ENCODE results near the gene KRT6B.

KRT6B gene

DNA sequence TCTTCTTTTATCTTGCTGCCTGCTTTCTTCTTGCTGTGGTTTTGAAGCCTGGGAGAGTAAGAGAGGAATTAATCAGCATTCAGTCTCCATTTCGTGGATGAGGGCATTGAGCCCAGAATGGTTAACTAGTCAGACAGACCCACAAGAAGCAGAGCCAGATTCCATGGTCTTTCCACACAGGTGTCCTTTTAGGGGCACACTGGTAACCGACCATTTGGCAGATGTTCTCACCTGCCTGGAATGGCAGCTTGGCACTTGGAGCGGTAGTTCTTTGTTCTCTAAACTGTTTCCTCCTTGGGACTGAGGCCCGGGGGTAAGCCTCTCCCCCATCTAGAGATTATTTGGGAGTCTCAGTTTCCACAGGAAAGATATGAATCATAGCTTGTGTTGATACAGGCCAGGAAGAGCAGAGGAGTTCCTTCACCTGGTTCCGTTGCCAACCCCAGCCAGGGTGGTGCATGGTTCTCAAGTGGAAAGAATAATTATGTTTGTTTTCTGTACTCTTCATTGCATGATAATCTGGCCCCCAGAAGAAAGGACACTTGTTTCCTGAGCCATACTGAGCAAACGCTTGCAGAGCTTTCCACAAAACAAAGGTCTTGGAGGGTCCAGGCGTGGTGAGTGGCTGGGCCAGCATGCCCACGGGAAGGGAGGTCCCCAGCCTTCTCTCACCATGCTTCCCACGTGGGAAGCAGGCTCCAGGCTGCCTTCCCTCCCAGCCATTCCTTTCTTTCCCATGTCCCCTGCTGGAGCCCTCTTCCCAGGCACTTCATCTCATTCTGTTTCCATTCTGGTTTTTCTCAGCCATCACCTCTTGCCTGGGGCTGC lies 15.7 kb downstream of the KRT6B start:
- no peak for DNase-seq (ENCODE audit: low read depth)

DNA sequence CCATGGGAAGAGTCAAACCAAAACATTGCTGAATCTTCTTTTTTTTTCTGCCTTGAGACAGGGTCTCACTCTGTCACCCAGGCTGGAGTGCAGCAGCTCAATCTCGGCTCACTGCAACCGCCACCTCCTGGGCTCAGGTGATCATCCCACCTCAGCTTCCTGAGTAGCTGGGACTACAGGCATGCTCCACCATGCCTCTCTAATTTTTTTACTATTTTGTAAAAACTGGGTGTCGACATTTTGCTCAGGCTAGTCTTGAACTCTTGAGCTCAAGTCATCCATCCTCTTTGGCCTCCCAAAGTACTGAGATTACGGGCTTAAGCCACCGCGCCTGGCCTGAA lies 16.3 kb downstream of the KRT6B start:
- DNase-seq (ENCODE audit: low read depth), result no peak

DNA sequence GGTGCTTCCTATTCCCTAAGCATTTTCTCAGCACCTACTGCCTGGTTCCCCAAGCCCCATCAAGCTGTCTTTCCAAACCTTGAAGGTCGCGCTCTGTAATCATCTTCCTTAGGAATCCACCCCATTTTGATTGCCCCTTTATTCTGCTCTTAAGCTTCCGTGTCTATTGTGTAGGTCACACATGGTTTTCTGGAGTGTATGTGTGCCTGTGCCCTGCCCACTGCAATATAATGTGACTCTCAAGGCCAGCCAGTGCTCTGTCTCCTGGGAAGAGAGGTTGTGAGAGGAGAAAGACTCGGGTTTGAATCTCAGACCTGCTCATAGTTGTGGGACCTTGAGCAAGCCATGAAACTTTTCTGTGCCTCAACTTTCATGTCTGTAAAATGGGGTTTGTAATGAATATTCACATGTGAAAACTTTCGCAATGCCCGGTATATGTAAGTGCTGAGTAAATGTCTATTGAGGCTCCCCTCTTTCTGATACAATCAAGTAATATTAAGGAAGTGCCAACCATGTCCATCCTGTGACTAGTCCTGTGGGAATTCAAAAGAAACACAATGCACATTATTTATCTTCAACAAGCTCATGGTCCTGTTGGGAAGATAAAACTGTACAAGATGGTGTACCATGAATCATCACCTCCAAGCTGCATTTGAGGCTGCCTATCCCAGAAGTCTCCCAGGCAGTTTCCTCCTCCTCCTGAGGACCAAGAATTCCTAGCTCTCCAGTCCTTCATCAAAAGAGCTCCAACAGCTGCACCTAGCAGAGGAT lies 17.0 kb downstream of the KRT6B start:
- peak; percentile 67 for DNase-seq (ENCODE audit: low read depth)

DNA sequence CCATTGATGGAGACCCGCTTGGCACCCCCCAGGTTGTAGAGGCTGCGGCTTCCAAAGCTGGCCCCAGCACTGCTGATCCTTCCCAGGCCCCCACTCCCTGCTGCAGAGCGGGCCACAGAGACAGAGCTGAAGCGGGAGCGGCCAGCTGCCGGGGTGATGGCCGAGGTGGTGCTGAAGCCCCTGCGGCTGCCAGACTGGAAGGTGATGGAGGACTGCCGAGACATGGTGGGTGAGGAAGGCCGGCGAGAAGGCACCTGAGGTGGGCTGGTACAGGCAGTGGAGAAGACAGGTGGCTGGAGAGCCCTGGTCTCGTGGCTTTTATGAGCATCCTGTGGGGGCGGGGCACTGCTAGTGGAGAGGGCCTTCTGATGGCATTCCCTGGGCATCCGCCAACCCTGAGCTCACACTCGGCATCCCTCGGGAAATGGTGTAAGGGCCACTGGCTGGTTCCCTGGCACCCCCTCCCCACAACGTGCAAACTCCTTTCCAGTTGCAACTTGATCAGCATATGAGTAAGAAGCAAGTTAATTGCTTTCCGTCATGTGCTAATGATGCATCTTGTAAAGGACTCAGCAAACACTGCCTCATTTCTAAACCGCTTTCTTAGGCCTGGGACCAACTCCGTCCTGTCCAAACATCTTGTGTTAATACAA lies 17.7 kb downstream of the KRT6B start, which contains the start of gene KRT75:
KRT75 (minus strand) TSS at position 291 of the 653 bp plus-strand sequence; CDS start at position 224, 67 bp downstream.
- DNase-seq (ENCODE audit: low read depth), result no peak

DNA sequence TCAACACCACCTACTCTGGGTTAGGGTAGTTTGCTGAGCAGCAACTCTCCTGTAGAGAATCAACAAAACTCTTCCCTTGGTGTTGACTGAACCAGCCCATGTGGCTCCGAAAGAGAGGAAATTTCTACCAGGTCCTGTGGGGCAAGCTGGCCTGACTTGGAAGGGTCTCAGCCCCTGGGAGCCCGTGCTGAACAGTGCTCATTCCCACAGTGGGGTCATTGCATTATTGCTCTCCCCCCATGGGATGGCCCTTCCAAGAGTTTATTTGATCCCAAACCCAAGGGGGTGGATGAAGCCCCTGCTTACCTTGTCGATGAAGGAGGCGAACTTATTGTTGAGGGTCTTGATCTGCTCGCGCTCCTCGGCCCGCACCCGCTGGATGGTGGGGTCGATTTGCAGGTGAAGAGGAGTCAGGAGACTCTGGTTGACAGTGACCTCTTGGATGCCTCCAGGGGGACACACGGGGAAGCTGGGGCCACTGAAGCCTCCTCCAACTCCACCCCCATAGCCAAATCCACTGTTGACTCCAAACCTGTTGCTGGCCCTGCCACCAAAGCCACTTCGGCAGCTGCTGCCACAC lies 18.4 kb downstream of the KRT6B start:
- no peak for DNase-seq (ENCODE audit: low read depth)

DNA sequence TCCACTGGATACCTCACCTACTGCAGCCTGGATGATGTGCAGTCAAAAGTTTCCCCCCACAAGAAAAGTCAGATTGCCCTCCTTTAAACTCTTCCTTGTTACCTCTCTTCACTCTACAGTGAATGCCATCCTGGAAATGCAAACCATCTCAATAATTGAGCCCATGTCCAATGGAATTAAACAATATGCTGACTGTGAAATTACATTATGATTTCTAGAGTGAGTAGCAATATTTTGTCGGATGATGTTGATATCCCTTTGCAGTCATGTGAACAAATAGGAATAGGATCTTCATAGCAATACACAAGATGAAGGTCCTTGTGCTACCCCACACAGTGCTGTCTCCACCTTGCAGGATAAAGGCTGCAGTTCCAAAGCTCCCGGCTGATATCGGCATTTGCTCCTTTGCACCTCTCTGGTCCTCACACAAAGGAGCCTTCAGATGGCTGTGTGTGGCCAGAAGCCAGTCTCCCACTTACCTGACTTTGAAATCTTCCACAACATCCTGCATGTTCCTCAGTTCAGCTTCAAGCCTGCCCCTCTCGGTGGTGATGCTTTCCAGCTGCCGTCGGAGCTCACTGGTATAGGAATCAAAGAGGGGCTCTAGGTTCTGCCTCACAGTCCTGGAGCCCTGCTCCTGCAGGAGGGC lies 19.3 kb downstream of the KRT6B start:
- DNase-seq (ENCODE audit: low read depth), result no peak

DNA sequence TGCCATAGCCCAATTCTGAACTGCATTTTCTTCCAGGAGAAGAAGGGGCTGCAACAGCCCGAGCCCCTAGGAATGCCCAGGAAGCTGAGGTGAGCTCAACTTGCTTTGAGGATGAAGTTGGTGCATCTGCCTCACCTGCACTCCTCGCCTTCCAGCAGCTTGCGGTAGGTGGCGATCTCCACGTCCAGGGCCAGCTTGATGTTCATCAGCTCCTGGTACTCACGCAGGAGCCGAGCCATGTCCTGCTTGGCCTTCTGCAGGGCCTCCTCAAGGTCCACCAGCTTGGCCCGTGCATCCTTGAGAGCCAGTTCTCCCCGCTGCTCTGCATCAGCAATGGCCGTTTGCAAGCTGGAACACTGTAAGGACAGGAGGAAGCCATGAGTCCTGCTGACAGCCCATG lies 23.8 kb downstream of the KRT6B start:
- no peak for DNase-seq (ENCODE audit: low read depth)

DNA sequence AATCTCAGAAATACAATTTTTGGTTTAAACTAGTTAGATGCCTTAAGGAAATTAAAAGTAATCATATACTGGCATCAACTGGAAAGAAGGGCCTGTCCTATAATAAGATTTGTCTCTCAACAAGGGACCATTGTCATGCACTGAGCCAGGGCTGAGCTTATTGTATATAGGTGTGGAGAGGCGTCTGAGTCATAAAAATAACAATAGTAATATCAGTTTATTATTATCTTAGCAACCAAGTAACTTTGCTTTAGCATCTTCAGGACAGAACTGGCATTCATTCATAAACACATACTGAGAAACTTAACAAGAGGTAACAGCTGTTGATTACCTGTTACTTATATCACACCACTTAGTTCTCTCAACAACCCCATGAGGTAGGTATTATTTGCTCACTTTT lies 24.9 kb downstream of the KRT6B start:
- DNase-seq (ENCODE audit: low read depth), result no peak

DNA sequence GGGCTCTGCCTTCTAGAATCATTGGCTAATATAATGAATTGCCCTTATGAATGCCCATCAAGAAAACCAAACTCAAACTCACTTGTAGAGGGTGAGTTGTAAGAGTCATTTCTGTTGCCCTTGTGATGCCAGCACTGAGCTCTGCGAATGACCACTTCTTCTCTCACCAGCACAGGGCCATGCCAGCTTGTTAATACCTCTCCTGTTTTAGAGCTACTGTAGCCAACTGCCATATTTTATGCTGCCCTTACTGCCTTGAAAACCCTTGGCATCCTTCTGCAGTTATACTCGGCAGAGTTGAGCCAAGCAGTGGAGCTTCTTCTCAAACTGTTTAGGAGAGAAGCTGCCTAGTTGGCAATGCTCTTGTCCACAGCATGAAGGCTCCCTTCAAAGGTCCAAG lies 25.9 kb downstream of the KRT6B start:
- no peak for DNase-seq (ENCODE audit: low read depth)

DNA sequence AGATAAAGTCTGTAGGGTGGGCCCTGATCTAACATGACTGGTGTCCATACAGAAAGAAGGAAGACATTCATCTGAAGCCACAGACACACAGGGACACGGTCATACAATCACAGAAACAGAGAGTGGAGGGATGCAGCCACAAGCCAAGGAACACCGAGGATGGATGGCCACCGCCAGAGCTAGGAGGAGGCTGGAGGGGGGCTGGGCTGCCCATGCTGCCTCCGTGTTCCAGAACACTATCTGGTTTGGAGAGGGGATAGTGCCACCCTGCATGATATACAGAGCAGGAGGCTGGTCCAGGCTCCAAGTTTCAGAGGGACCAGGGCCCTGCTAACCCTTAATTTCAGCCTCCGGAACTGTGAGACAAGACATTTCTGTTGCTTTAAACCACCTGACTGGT lies 26.5 kb downstream of the KRT6B start:
- no peak for DNase-seq (ENCODE audit: low read depth)

DNA sequence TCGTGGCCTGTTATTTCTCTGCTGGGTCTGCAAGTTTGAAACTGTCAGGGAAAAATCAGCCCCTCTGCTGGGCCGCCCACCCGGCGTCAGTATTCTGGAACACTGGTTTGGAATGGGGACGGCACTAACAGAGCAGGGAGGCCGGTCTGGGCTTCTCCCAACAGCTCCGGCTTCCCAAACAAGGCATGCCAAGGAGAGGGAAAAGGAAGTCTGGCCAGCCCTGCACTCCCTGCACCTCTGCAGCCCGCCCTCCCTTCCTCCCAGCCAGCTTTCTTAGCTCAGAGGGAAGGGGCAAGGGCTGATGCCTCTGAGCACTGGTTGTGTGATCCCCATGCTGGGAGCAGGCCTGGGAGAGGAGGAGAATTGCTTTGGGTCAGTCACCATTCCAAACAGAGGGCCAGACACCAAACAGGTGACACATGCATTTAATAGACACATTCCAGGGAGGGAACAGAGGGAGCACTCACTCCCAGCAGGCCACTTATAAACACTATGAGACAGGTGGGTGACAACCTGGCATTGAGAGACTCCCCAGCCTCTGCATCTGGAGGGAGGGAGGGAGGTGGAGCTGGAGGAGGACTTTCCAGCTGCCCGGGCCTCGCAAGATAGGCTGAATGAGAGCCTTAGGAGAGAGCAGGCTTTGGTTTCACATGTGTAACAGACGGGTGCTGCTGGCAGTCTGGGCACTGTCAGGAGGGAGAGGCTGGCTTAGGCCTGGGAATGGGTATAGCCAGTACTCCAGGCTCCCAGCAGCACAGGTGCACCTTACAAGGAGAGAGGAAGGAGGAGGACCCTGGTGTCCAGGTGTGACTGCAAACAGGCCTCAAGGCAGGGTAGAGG lies 28.1 kb downstream of the KRT6B start:
- no peak for DNase-seq (ENCODE audit: low read depth)

DNA sequence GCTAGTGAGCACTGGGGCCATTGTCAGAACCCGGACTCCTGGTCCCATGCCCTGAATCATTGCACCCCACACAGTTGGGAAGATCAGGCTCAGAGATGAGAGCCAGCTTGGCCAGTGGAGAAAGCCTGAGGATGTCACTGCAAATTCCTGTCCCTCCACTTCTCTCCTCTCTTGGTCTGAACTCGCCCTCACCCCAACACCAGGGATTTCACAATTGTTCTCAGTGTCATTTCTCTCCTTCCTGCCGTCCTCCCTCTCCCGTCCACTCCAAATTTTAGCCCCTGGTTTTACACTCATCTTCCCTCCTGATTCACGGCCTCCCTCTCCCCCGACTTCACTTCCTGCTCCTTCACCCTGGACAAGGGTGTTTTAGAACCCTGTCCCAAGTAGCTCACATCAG lies 28.9 kb downstream of the KRT6B start:
- no peak for DNase-seq (ENCODE audit: low read depth)

DNA sequence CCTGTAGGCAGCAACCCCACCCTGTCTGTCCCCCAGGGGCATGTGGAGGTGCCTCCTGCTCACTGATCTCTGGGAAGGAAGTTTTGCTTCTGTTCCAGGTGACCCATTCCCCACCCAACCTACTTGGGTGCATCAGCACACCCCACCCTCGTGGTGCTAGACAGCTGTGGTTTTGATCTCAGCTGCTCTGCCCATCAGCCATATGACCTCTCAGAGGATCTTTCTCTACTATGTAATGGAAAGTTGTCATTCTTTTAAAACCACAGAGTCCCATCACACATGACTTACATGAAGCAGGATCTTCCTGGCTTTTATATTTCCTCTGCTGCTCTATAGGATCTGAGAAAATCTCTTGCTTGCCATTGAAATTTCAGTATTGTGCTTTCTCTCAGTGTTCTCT lies 32.3 kb downstream of the KRT6B start:
- DNase-seq (ENCODE audit: low read depth), result no peak

DNA sequence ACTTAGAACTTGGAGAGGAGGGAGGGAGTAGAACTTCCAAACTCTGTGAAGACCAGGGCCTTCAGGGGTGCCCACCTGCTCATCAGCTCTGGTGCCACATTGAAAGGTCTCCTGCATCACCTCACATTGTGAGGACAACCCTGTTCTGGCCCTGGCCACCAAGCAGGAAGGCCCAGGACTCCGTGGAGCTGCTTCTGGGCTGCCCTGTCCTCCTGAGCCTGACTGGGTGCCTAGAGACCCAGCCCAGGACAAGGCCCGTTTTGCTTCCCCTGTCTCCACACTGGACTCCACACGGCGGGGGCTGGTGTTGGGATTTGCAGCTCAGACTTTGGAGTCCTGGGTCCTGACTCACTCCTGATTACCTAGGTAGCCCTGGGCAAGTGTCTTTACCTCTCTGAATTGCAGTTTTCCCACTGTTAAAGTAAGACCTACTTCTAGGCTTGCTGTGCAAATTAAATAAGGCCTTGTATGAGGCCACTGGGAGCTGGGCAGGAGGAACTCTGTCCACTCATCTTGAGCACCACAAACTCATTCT lies 33.3 kb downstream of the KRT6B start:
- DNase-seq (ENCODE audit: low read depth), result no peak

DNA sequence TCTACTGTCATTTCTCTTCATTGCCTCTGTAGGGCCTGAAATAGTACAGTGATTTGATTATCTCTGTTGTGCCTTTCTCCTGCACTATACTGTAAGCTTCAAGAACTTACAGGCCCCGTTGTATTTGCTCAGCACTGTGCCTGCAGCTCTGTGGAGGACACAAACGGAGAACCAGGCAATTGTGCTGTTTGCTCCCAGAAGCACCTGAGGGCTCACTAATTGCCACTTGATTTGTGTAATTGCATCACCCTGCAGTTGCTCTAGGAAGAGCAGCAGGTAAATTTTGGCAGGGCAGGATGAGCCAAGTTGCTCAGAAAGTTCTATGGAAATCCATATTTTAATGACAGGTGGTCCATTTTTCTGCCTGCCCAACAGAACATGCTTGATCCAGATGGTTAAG lies 34.2 kb downstream of the KRT6B start:
- no peak for DNase-seq (ENCODE audit: low read depth)

DNA sequence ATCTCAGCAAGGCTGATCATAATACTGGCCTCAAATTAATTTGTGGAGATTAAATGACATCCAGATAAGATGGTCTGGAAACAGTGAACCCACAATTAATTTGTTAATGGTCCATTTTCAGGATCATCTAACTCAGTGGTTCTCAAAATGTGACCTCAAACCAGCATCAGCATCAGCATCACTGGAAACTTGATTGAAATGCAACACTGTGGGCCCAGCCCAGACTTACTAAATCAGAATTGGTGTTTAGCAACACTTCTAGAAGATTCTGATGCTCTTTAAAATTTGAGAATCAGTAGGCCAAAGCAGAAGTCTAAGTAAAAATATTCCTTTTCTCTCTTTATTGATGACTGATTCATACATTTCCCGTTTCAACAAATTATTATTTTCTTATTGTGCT lies 35.2 kb downstream of the KRT6B start:
- DNase-seq (ENCODE audit: low read depth), result no peak

DNA sequence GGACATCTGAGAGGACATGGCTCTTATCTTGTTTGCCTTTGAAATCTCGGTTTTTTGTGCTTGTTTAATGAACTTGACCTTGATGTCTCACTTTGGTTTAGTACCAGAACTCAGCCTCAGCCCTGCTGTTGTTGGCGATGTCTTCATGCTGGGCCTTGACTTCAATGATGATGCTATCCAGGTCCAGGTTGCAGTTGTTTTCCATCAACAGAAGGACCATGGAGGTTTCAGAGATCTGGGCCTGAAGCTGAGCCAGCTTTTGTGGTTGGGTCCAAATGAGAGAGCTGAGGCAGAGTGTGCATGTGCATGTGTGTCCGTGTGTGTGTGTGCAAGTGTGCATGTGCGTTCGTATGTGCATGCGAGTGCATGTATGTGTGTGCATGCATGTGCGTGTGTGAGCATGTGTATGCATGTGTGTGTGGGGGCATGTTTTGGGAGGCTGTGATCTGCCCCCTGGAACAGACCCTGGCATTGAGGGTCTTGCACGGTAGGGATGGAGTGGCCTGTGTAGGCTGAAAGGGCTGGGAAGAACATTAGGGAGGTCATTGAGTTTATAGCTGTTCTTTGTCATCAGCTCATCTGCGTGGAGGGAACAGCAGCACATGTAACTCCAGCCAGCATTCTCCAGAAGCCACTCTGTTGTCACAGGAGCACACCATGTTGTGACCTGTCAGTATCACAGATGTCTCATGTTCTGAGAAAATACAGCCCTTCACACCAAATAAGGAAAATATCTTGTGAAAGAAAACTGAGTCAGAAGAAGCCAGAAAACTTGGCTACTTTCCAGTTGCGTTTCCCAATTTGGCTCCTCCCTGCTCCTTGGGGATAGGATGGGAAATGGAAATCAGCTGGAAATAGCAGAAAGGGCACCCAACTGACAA lies 35.8 kb downstream of the KRT6B start:
- DNase-seq (ENCODE audit: low read depth), result peak; percentile 67

DNA sequence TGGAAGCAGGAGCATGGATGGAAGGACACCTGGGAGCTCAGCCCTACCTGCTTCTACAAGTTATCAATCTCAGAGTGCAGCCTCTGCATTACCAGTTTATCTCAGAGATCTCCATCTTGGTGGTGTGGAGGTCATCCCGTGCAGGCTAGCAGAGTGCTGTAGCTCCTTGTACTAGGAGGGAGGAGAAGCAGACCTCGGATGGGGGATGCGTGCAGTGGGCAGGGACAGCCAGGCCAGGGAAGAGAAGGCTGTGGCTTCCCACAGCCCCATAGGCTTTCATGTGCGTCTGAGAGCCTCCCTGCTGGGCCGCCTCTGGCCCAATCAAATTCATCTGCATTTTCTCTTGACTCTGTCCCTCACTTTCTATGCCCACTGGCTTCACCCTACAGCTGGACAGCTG lies 37.0 kb downstream of the KRT6B start:
- DNase-seq (ENCODE audit: low read depth), result no peak

DNA sequence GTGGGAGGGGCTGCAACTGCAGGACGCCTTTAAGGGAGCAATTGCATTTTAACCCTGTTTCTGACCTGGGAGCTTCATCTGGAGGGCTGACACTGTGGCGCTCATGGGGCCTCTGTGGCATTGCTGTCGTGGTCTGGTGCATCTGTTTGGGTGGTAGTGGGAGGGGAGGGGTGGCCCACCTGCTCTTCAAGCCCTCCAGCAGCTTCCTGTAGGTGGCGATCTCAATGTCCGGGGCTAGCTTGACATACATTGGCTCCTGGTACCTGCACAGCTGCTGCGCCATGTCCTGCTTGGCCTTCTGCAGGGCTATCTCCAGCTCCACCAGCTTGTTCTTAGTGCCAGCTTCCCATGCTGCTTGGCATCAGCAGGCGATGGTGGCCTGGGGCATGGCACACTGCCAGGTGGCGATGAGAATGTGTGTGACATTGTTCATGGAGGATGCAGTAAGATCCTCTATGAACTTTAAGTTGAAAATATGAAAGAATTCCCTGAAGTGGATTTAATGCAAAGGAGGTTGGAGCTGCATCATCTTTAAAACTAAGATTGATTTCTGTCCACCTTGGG lies 38.1 kb downstream of the KRT6B start:
- DNase-seq (ENCODE audit: low read depth), result no peak

DNA sequence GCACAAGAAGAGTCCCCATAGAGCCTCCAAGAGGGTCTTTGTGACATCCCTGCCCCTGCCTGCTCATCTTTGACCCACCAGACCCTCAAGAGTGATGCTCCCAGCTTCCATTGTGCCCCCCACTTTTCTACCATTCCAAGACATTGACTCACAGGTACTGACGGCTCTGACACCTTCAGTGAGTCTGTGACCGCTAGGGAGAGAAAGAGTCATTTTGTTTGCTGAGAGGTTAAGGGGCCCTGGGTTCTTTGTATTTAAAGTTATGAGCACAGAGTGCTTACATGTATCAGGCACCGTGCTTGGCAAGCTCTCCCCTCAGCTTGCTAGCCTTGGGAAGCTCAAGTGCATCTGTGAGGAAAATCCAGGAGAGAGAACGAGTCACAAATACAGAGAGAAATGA lies 38.7 kb downstream of the KRT6B start:
- peak; percentile 22 for DNase-seq (ENCODE audit: low read depth)

All from ELR (cell line).